H1 (cell line): Measurements from ENCODE around the gene AFF1. TPM values are rescaled to one million over a fixed set of nuclear protein-coding genes. Genes with fewer than 3 reads are reported as not detected.

Source experiments
- CTCF ChIA-PET: fragments of 300-600 bp; sonication (Branson Sonifier 250); formaldehyde crosslinking; loops from one replicate; lab custom pipeline; 2021; ENCODE audit not compliant: partially characterized antibody; lab: Charles Lee
- POLR2A ChIA-PET: fragments of 300-600 bp; sonication (Branson Sonifier 250); formaldehyde crosslinking; loops from one replicate; lab custom pipeline; 2021; ENCODE audit warnings: inconsistent platforms; ENCODE audit not compliant: partially characterized antibody; lab: Charles Lee
- DNase-seq, 2 experiments: peaks; one replicate each; pipeline versions ENCODE4 v3.0.0 to v3.0.0-alpha.2; 2010 to 2022; ENCODE audit warnings: low spot score in 2 of 2, low read depth in 1 of 2, mixed read lengths in 1 of 2
- FAIRE-seq: peaks from 2 replicates; lab custom pipeline; 2011; peaks lifted over from hg19 to GRCh38; lab: Jason Lieb, UNC
- H2AFZ ChIP-seq: 2 replicates; pipeline ENCODE4 v1.8.1; 2012; ENCODE audit warnings: low read length, inconsistent platforms
- H2AK5ac ChIP-seq: 2 replicates; pipeline ENCODE4 v1.6.1; 2013; ENCODE audit warnings: low read depth, low read length
- H2BK120ac ChIP-seq: replicated peaks from 2 replicates; pipeline ENCODE3; 2013; ENCODE audit warnings: low read depth, low read length, inconsistent platforms
- H2BK12ac ChIP-seq: 2 replicates; pipeline ENCODE4 v1.6.1; 2013; ENCODE audit warnings: low read depth, low read length
- H2BK15ac ChIP-seq: 2 replicates; pipeline ENCODE4 v1.6.1; 2013; ENCODE audit warnings: low read length
- H2BK20ac ChIP-seq: 2 replicates; pipeline ENCODE4 v1.6.1; 2013; ENCODE audit warnings: low read length
- H2BK5ac ChIP-seq: 2 replicates; pipeline ENCODE4 v1.6.1; 2013; ENCODE audit warnings: low read depth, low read length
- H3K14ac ChIP-seq: 2 replicates; pipeline ENCODE4 v1.6.1; 2013; ENCODE audit warnings: inconsistent platforms; ENCODE audit not compliant: insufficient read length
- H3K18ac ChIP-seq: 2 replicates; pipeline ENCODE4 v1.6.1; 2013; ENCODE audit warnings: low read length; ENCODE audit errors: extremely low read depth
- H3K23ac ChIP-seq: 2 replicates; pipeline ENCODE4 v1.6.1; 2013; ENCODE audit warnings: inconsistent platforms; ENCODE audit not compliant: insufficient read length
- H3K23me2 ChIP-seq: 2 replicates; pipeline ENCODE4 v1.6.1; 2013; ENCODE audit warnings: low read depth, low read length
- H3K27ac ChIP-seq: 2 replicates; pipeline ENCODE4 v1.6.1; 2011; ENCODE audit warnings: low read depth, low read length, inconsistent platforms
- H3K27me3 ChIP-seq, 4 experiments: replicated peaks in 1 of 4; 1 replicate in 1 of 4; 2 replicates in 3 of 4; pipeline versions ENCODE4 v1.6.1 to v1.8.1; 2011 to 2013; ENCODE audit warnings: low read length in 3 of 4, mild to moderate bottlenecking in 3 of 4, inconsistent platforms in 2 of 4, mixed read lengths in 2 of 4, moderate library complexity in 1 of 4; ENCODE audit not compliant: control insufficient read depth in 3 of 4, insufficient read depth in 3 of 4; ENCODE audit errors: extremely low read depth in 1 of 4
- H3K36me3 ChIP-seq, 4 experiments: 2 replicates each; pipeline versions ENCODE4 v1.6.1 to v1.8.1; 2011 to 2013; ENCODE audit warnings: mild to moderate bottlenecking in 4 of 4, low read length in 3 of 4, moderate library complexity in 2 of 4, control low read depth in 1 of 4, inconsistent platforms in 1 of 4; ENCODE audit not compliant: insufficient read depth in 4 of 4, control insufficient read depth in 2 of 4
- H3K4ac ChIP-seq: replicated peaks from 2 replicates; pipeline ENCODE3; 2013; ENCODE audit warnings: low read length, low read depth, mixed read lengths, inconsistent platforms; ENCODE audit not compliant: insufficient read length
- H3K4me1 ChIP-seq, 4 experiments: replicated peaks in 1 of 4; 1 replicate in 1 of 4; 2 replicates in 3 of 4; pipeline versions ENCODE4 v1.6.1 to v1.8.1; 2011 to 2013; ENCODE audit warnings: low read length in 3 of 4, inconsistent platforms in 2 of 4, mixed read lengths in 1 of 4; ENCODE audit not compliant: insufficient read depth in 4 of 4, control insufficient read depth in 3 of 4
- H3K4me2 ChIP-seq, 2 experiments: 2 replicates each; pipeline versions ENCODE4 v1.6.1 to v1.8.1; 2011 to 2013; ENCODE audit warnings: low read depth in 2 of 2, low read length in 2 of 2, control low read depth in 1 of 2, inconsistent platforms in 1 of 2, mild to moderate bottlenecking in 1 of 2; ENCODE audit not compliant: insufficient read depth in 1 of 2
- H3K4me3 ChIP-seq, 4 experiments: fragments of 200-600, 300-600 bp in 1 of 4; sonication (generic), shearing (Covaris generic), sonication (Bioruptor Twin) in 1 of 4; 2 replicates each; pipeline versions ENCODE4 v1.5.1 to v1.8.1; 2011 to 2016; ENCODE audit warnings: low read length in 4 of 4, low read depth in 3 of 4, control low read depth in 2 of 4, inconsistent platforms in 2 of 4, mild to moderate bottlenecking in 2 of 4, mixed read lengths in 1 of 4, moderate library complexity in 1 of 4; ENCODE audit not compliant: insufficient read depth in 2 of 4; ENCODE audit errors: extremely low read depth in 1 of 4
- H3K56ac ChIP-seq: replicated peaks from 2 replicates; pipeline ENCODE3; 2013; ENCODE audit warnings: low read depth, mild to moderate bottlenecking, mixed read lengths, low read length, inconsistent platforms; ENCODE audit not compliant: insufficient read length
- H3K79me1 ChIP-seq: 2 replicates; pipeline ENCODE4 v1.6.1; 2013; ENCODE audit warnings: low read depth, low read length, control low read depth
- H3K79me2 ChIP-seq, 2 experiments: 2 replicates each; pipeline versions ENCODE4 v1.6.1 to v1.8.1; 2012 to 2013; ENCODE audit warnings: low read length in 2 of 2, mild to moderate bottlenecking in 2 of 2, inconsistent platforms in 1 of 2; ENCODE audit not compliant: insufficient read depth in 2 of 2, control insufficient read depth in 1 of 2
- H3K9ac ChIP-seq, 4 experiments: replicated peaks in 1 of 4; 1 replicate in 1 of 4; 2 replicates in 3 of 4; pipeline versions ENCODE4 v1.6.1 to v1.8.1; 2011 to 2013; ENCODE audit warnings: low read depth in 3 of 4, low read length in 3 of 4, control low read depth in 2 of 4, mild to moderate bottlenecking in 2 of 4, moderate library complexity in 2 of 4, inconsistent platforms in 1 of 4; ENCODE audit errors: extremely low read depth in 1 of 4
- H3K9me3 ChIP-seq, 2 experiments: 2 replicates each; pipeline versions ENCODE4 v1.6.1 to v1.8.1; 2012 to 2013; ENCODE audit warnings: mild to moderate bottlenecking in 2 of 2, moderate library complexity in 2 of 2, control low read depth in 1 of 2, inconsistent platforms in 1 of 2, low read depth in 1 of 2, low read length in 1 of 2, mixed read lengths in 1 of 2; ENCODE audit not compliant: insufficient read depth in 2 of 2
- H4K20me1 ChIP-seq, 2 experiments: replicated peaks in 1 of 2; 2 replicates each; pipeline versions ENCODE3 to v1.8.1; 2011 to 2013; ENCODE audit warnings: inconsistent platforms in 2 of 2, low read length in 2 of 2, mild to moderate bottlenecking in 1 of 2; ENCODE audit not compliant: insufficient read depth in 2 of 2, control insufficient read depth in 1 of 2
- H4K5ac ChIP-seq: 2 replicates; pipeline ENCODE4 v1.6.1; 2013; ENCODE audit warnings: low read length, low read depth, mixed read lengths, inconsistent platforms; ENCODE audit not compliant: insufficient read length
- H4K8ac ChIP-seq: 2 replicates; pipeline ENCODE4 v1.8.0; 2013; ENCODE audit warnings: mild to moderate bottlenecking, moderate library complexity, low read length, inconsistent platforms; ENCODE audit not compliant: insufficient read depth; ENCODE audit errors: extremely low read depth
- H4K91ac ChIP-seq: replicated peaks from 2 replicates; pipeline ENCODE3; 2013; ENCODE audit warnings: low read length, mixed read lengths, inconsistent platforms; ENCODE audit not compliant: insufficient read length
- CEBPB ChIP-seq: IDR thresholded peaks from 2 replicates; pipeline ENCODE4 v1.6.1; 2012; ENCODE audit warnings: low read depth, low read length
- CREB1 ChIP-seq: IDR thresholded peaks from 2 replicates; pipeline ENCODE4 v1.6.1; 2012; ENCODE audit warnings: inconsistent platforms
- EGR1 ChIP-seq: IDR thresholded peaks from 2 replicates; pipeline ENCODE4 v1.6.1; 2011; ENCODE audit warnings: low read depth, low read length, borderline replicate concordance
- GABPA ChIP-seq: IDR thresholded peaks from 2 replicates; pipeline ENCODE4 v1.6.1; 2011; ENCODE audit warnings: mild to moderate bottlenecking, low read length, moderate library complexity, borderline replicate concordance; ENCODE audit not compliant: insufficient read depth
- JUN ChIP-seq: IDR thresholded peaks from 2 replicates; pipeline ENCODE4 v1.6.1; 2011; ENCODE audit warnings: low read depth, mild to moderate bottlenecking, improper control_type of control experiment, low read length
- KDM1A ChIP-seq: fragments of 200-600, 300-600 bp; sonication (generic); IDR thresholded peaks from 2 replicates; pipeline ENCODE4 v1.7.1; 2016; ENCODE audit warnings: mild to moderate bottlenecking, low read length, borderline replicate concordance
- MAFK ChIP-seq: IDR thresholded peaks from 2 replicates; pipeline ENCODE4 v1.6.1; 2012; ENCODE audit warnings: low read depth, mild to moderate bottlenecking, improper control_type of control experiment, low read length
- NRF1 ChIP-seq: IDR thresholded peaks from 2 replicates; pipeline ENCODE4 v1.6.1; 2011; ENCODE audit warnings: mild to moderate bottlenecking, low read depth, low read length, improper control_type of control experiment
- POLR2A ChIP-seq, 2 experiments: IDR thresholded peaks; 1 replicate in 1 of 2; 2 replicates in 1 of 2; pipeline ENCODE4 v1.6.1; 2011; ENCODE audit warnings: low read depth in 2 of 2, low read length in 2 of 2, mild to moderate bottlenecking in 2 of 2; ENCODE audit errors: control extremely low read depth in 1 of 2
- RFX5 ChIP-seq: IDR thresholded peaks from 2 replicates; pipeline ENCODE4 v1.6.1; 2011; ENCODE audit warnings: low read depth, low read length, improper control_type of control experiment, borderline replicate concordance
- RNF2 ChIP-seq: fragments of 200-900, 300-1000 bp; sonication (generic); IDR thresholded peaks from 2 replicates; pipeline ENCODE4 v1.7.1; 2016; ENCODE audit warnings: borderline replicate concordance, low read depth, mild to moderate bottlenecking, antibody characterized with exemption, low read length; ENCODE audit not compliant: poor library complexity, severe bottlenecking; ENCODE audit errors: missing control alignments
- TAF1 ChIP-seq: IDR thresholded peaks from 2 replicates; pipeline ENCODE4 v1.6.1; 2011; ENCODE audit warnings: mild to moderate bottlenecking, low read depth, low read length
- USF2 ChIP-seq: IDR thresholded peaks from 2 replicates; pipeline ENCODE4 v1.6.1; 2011; ENCODE audit warnings: low read length, improper control_type of control experiment
- WGBS, 2 experiments: shearing (Covaris generic) in 1 of 2; methylation state at CpG; one replicate each; pipeline versions ENCODE4 v1.1.6 to v1.1.7; 2013 to 2015; ENCODE audit warnings: low lambda C conversion rate in 2 of 2, mixed read lengths in 2 of 2, inconsistent platforms in 1 of 2, low coverage in 1 of 2, missing lambda C conversion rate in 1 of 2; ENCODE audit not compliant: insufficient replicate concordance in 2 of 2, insufficient coverage in 1 of 2, insufficient read length in 1 of 2; ENCODE audit errors: extremely low coverage in 1 of 2, missing lambda C conversion rate in 1 of 2; 5-methylcytosine and 5-hydroxymethylcytosine counted together
- polyA plus RNA-seq, 7 experiments: library from polyadenylated mRNA; depleted of rRNA in 3 of 7; stranded (reverse) in 5 of 7; unstranded in 2 of 7; fragments of >200 nt in 5 of 7; fragments of 200-250 nt in 2 of 7; gene quantifications; 1 replicate in 5 of 7; 2 replicates in 1 of 7; 4 replicates in 1 of 7; pipeline versions ENCODE4 v1.2.1 to v1.2.3, GENCODE V29; 2011 to 2013; ENCODE audit warnings: missing spikeins in 2 of 7, mixed read lengths in 2 of 7
- total RNA-seq: library from RNA; stranded (reverse); fragmentation: NEBNext Ultra II Directional; extraction: Animal tissue kit (Norgen Biotek cat#: 25700); gene quantifications from 2 replicates; pipeline ENCODE4 v1.2.1, GENCODE V29; 2021

AFF1 gene
- total and polyA plus RNA-seq, 2 of the 8 experiments (the other 6 are each of a cell fraction or from before 2014, with no cell fraction given) = 14.8 to 85.5 TPM

GRCh38 chr4:87128006-87128705, 193.3 kb downstream of the AFF1 start:
- POLR2A ChIA-PET = no interaction called here
- H2BK5ac ChIP-seq = no peak overlapping the region
- no peak for FAIRE-seq
- TF ChIP-seq JUN (no peak), NRF1 (no peak), TAF1 (no peak), EGR1 (no peak), CEBPB (no peak), CREB1 (no peak), GABPA (no peak), RFX5 (no peak), USF2 (no peak), RNF2 (no peak), KDM1A (no peak), MAFK (no peak), POLR2A (IDR thresholded peaks at IDR 0.05; ENCODE audit: control extremely low read depth in 1 of 2, low read depth in 2 of 2, low read length in 2 of 2) (no peak)

More at GRCh38 chr4:87128006-87128705, 193.3 kb downstream of the AFF1 start:
- H4K91ac ChIP-seq = no peak overlapping the region
- peaks cover 0 to 1% of the 10 kb centered on the region in 2 experiments for H4K20me1 ChIP-seq
- no peak overlapping the region for H2BK20ac ChIP-seq
- H3K18ac ChIP-seq = no peak overlapping the region
- no peak overlapping the region for H2BK12ac ChIP-seq
- no peaks in the 10 kb centered on the region; a peak in 1 of 4 replicates for H3K79me2 ChIP-seq
- no peak for DNase-seq
- no peak overlapping the region for H3K4me3 ChIP-seq
- no peak overlapping the region for H4K5ac ChIP-seq
- H3K9ac ChIP-seq = no peak overlapping the region
- no peak overlapping the region for H3K14ac ChIP-seq
- H3K56ac ChIP-seq = no peak overlapping the region
- no peaks in the 10 kb centered on the region for H3K27me3 ChIP-seq
- no peak overlapping the region for H3K23ac ChIP-seq
- no peak overlapping the region for H2AK5ac ChIP-seq
- no peaks in the 10 kb centered on the region for H3K9me3 ChIP-seq
- no peak overlapping the region for H3K4ac ChIP-seq
- CTCF ChIA-PET = no interaction called here
- no peak overlapping the region for H2AFZ ChIP-seq
- H3K4me2 ChIP-seq = no peak overlapping the region
- no peak overlapping the region for H2BK15ac ChIP-seq
- no peak overlapping the region for H3K27ac ChIP-seq
- H3K36me3 ChIP-seq = peaks cover 14 to 75% (median 50%) of the 10 kb centered on the region in 4 experiments
- WGBS, 2 experiments = 93% methylated on average over 2 of the region's 2 CpGs; no CpG with 5 or more reads in 1 of the 2 experiments
- no peaks in the 10 kb centered on the region for H3K79me1 ChIP-seq
- H3K23me2 ChIP-seq = no peaks in the 10 kb centered on the region
- H2BK120ac ChIP-seq = no peak overlapping the region
- no peaks in the 10 kb centered on the region for H3K4me1 ChIP-seq
- no peak overlapping the region for H4K8ac ChIP-seq
